HG03571 (cell line): ENCODE data around the gene EDIL3.

Source experiments
- ATAC-seq: cut with Tn5 transposase; IDR thresholded peaks from one replicate; pipeline ENCODE4 v1.9.1; 2021; ENCODE audit not compliant: unreplicated experiment

The EDIL3 gene

GRCh38 chr5:84384604-84385575, at the start of gene EDIL3:
EDIL3 (minus strand) TSS chr5:84384880; CDS start chr5:84384374, 506 bp downstream.
- ATAC-seq, result no peak

- ATAC-seq, result no peak
These were observed 48.8 kb upstream of the EDIL3 start for GRCh38 chr5:84433461-84433860.

GRCh38 chr5:84430863-84431663, 46.4 kb upstream of the EDIL3 start:
- ATAC-seq, result no peak

GRCh38 chr5:84430079-84430478, 45.4 kb upstream of the EDIL3 start:
- ATAC-seq, result no peak

- ATAC-seq, result no peak
These were observed 40.7 kb upstream of the EDIL3 start for GRCh38 chr5:84425365-84425881.

GRCh38 chr5:84419742-84420141, 35.1 kb upstream of the EDIL3 start:
- ATAC-seq, result no peak

- ATAC-seq, result no peak
These were observed 27.3 kb upstream of the EDIL3 start for GRCh38 chr5:84411832-84412605.

GRCh38 chr5:84406111-84406510, 21.4 kb upstream of the EDIL3 start:
- ATAC-seq, result no peak

- ATAC-seq, result no peak
These were observed 19.1 kb upstream of the EDIL3 start for GRCh38 chr5:84403773-84404172.

GRCh38 chr5:84397385-84397784, 12.7 kb upstream of the EDIL3 start:
- no peak for ATAC-seq

GRCh38 chr5:84393969-84394368, 9.3 kb upstream of the EDIL3 start:
- ATAC-seq, result no peak

GRCh38 chr5:84392836-84393235, 8.2 kb upstream of the EDIL3 start:
- ATAC-seq, result no peak

- ATAC-seq, result no peak
These were observed 1.0 kb upstream of the EDIL3 start for GRCh38 chr5:84385705-84386104.

- ATAC-seq, result no peak
These were observed 670 bp downstream of the EDIL3 start for GRCh38 chr5:84383816-84384603.

- no peak for ATAC-seq
These were observed 1.3 kb downstream of the EDIL3 start for GRCh38 chr5:84383296-84383815.

GRCh38 chr5:84382363-84383295, 2.1 kb downstream of the EDIL3 start:
- no peak for ATAC-seq

- ATAC-seq, result no peak
These were observed 2.9 kb downstream of the EDIL3 start for GRCh38 chr5:84381502-84382362.

- ATAC-seq, result no peak
These were observed 4.9 kb downstream of the EDIL3 start for GRCh38 chr5:84379749-84380148.
